Right lobe of liver (tissue), 6 donors: ENCODE data around the gene PLEKHA5. TPM values are rescaled to one million over a fixed set of nuclear protein-coding genes. Genes with fewer than 3 reads are reported as not detected.

Source experiments
- ATAC-seq, 4 donors: fragments of 200-7000 bp; cut with Tn5 transposase; one replicate each; pipeline ENCODE4 v1.9.1; 2020; ENCODE audit warnings: mild to moderate bottlenecking in 4 of 4, moderate library complexity in 4 of 4
- DNase-seq, 3 donors: peaks; one replicate each; pipeline ENCODE4 v3.0.0-alpha.2; 2020
- H3K27ac ChIP-seq, 3 donors: fragments of 200-600 bp; one replicate each; pipeline ENCODE4 v1.8.0; 2022
- H3K27me3 ChIP-seq, 2 donors: fragments of 200-600 bp; one replicate each; pipeline ENCODE4 v1.8.0; 2022
- H3K36me3 ChIP-seq, 4 donors: fragments of 200-600 bp; sonication (generic) in 1 of 4; one replicate each; pipeline versions ENCODE4 v1.5.1 to v1.8.0; 2017 to 2022; ENCODE audit warnings: control low read depth in 1 of 4
- H3K4me1 ChIP-seq, 4 donors: fragments of 200-600 bp; sonication (generic) in 1 of 4; one replicate each; pipeline versions ENCODE4 v1.5.1 to v1.8.0; 2017 to 2022; ENCODE audit warnings: control low read depth in 1 of 4
- H3K4me3 ChIP-seq, 3 donors: fragments of 200-600 bp; one replicate each; pipeline ENCODE4 v1.8.0; 2022
- H3K9me3 ChIP-seq, 4 donors: fragments of 200-600 bp; sonication (generic) in 1 of 4; one replicate each; pipeline versions ENCODE4 v1.5.1 to v1.8.0; 2017 to 2022; ENCODE audit warnings: control low read depth in 1 of 4
- CTCF ChIP-seq, 4 donors: fragments of 200-600 bp in 3 of 4; fragments of 450-650 bp in 1 of 4; IDR thresholded peaks; one replicate each; pipeline versions ENCODE4 v1.5.1 to v1.8.0; 2016 to 2022; ENCODE audit warnings: antibody characterized with exemption in 4 of 4, mild to moderate bottlenecking in 2 of 4
- POLR2A ChIP-seq: fragments of 450-650 bp; IDR thresholded peaks from one replicate; pipeline ENCODE4 v1.6.1; 2017; ENCODE audit warnings: antibody characterized with exemption, mild to moderate bottlenecking
- WGBS: methylation state at CpG from one replicate; pipeline ENCODE4 v1.1.6; 2018; ENCODE audit warnings: low coverage, low lambda C conversion rate; ENCODE audit not compliant: insufficient coverage; ENCODE audit errors: missing lambda C conversion rate; 5-methylcytosine and 5-hydroxymethylcytosine counted together
- intact Hi-C, 2 donors: fragments of 100-400 bp; cut with DNase I; formaldehyde crosslinking; loops; one replicate each; pipeline versions ENCODE4 v1.11.2 to v1.14.1; 2022
- total RNA-seq, 6 experiments: library from RNA; depleted of rRNA in 2 of 6; stranded (reverse); fragments of >200 nt in 2 of 6; fragmentation: NEBNext Ultra II Directional in 3 of 6; extraction: Animal tissue kit (Norgen Biotek cat#: 25700) in 3 of 6; gene quantifications; one replicate each; pipeline versions ENCODE4 v1.1.0 to v1.2.4, GENCODE V29; 2016 to 2023
- donor health status: DM: no; HTN: yes; CAD: no.
- donor health status: DM: no; HTN: no; CAD: no.
- donor health status: DM: no; HTN: no; CAD: no.
- donor health status: DM: no; HTN: yes; CAD: no.
- donor health status: DM: no; HTN: yes; CAD: no.

PLEKHA5 gene
- total RNA-seq, 6 experiments from 2014 or later, result 14.7 to 18.7 (median 15.8) TPM

DNA sequence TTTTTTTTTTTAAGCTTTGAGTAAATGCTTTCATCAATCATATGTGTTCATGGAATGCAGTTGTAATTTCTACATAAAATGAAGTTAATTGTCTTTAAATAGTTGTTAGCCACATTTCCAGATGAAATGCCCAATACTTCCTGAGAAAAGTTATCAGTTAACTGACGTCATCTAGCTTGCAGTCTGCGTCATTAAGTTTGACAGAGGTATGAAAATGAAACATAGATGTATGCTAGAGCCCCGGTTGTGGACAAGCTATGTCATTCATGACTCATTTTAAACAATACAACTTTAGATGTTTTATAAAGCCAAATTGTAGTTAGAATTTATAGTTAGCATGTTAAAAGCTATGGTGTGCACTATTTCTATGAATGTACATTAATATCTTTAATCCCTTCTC, 90.7 kb downstream of the PLEKHA5 start:
- ATAC-seq, result no peak
- H3K4me3 ChIP-seq, result no peak overlapping the region
- no peak overlapping the region for H3K27ac ChIP-seq
- H3K4me1 ChIP-seq, result peaks cover 0 to 6% (median 0%) of the 10 kb centered on the region in 4 donors
- intact Hi-C loops, result no loop called here
- H3K36me3 ChIP-seq, result no peaks in the 10 kb centered on the region
- TF ChIP-seq POLR2A (no peak), CTCF (IDR thresholded peaks at IDR 0.05) (no peak)
- H3K27me3 ChIP-seq, result no peaks in the 10 kb centered on the region
- 70% methylated on average over 3 of the region's 3 CpGs for WGBS
- H3K9me3 ChIP-seq, result no peaks in the 10 kb centered on the region
- DNase-seq, result no peak

- Histone ChIP-seq H3K27ac (no peak overlapping the region), H3K4me1 (peaks cover 0 to 6% (median 0%) of the 10 kb centered on the region in 4 donors), H3K4me3 (no peak overlapping the region), H3K27me3 (no peaks in the 10 kb centered on the region), H3K36me3 (no peaks in the 10 kb centered on the region), H3K9me3 (no peaks in the 10 kb centered on the region)
- no peak for DNase-seq
- intact Hi-C loops, result no loop called here
- WGBS, result 74% methylated on average over 2 of the region's 2 CpGs
- peak in 1 of 4 donors; percentile 26 for ATAC-seq
- TF ChIP-seq POLR2A, result no peak
- TF ChIP-seq CTCF (IDR thresholded peaks at IDR 0.05), result no peak
These were observed 91.4 kb downstream of the PLEKHA5 start for GRCh38 chr12:19220852-19221466.

GRCh38 chr12:19222558-19222957, 93.0 kb downstream of the PLEKHA5 start:
- H3K27me3 ChIP-seq, result no peaks in the 10 kb centered on the region
- intact Hi-C loops, result no loop called here
- TF ChIP-seq CTCF (IDR thresholded peaks at IDR 0.05), result no peak
- TF ChIP-seq POLR2A, result no peak
- no peak overlapping the region for H3K4me3 ChIP-seq
- no peaks in the 10 kb centered on the region for H3K36me3 ChIP-seq
- H3K4me1 ChIP-seq, result peaks cover 0 to 14% (median 1%) of the 10 kb centered on the region in 4 donors
- 65% methylated on average over 3 of the region's 3 CpGs for WGBS
- no peak overlapping the region for H3K27ac ChIP-seq
- no peak for ATAC-seq
- H3K9me3 ChIP-seq, result no peaks in the 10 kb centered on the region
- DNase-seq, result no peak

DNA sequence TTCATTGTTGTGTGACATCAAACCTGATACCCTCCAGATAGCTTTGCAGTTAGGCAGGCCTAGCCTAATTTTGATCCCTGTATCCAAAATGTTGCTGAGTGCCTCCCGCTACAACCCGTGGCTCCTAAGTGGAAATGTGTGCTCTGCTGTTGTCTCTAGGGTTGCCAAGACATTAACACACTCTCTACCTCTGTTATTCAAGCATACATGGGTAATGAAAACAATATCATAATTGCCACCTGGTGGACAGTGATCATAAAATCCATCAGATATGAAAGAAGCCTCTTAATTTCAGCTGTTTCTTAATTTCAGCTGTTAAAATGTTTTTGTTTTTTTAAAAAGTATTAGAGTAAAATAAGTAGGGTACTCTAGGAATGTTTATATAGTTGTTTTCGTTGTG, 93.5 kb downstream of the PLEKHA5 start:
- ATAC-seq, result peak in 1 of 4 donors; percentile 14

More for the DNA sequence above, 93.5 kb downstream of the PLEKHA5 start:
- 63% methylated on average over 3 of the region's 3 CpGs for WGBS
- Histone ChIP-seq H3K9me3 (no peaks in the 10 kb centered on the region), H3K27ac (no peak overlapping the region), H3K27me3 (no peaks in the 10 kb centered on the region), H3K36me3 (no peaks in the 10 kb centered on the region), H3K4me1 (peaks cover 0 to 19% (median 4%) of the 10 kb centered on the region in 4 donors), H3K4me3 (no peak overlapping the region)
- intact Hi-C loops, result no loop called here
- TF ChIP-seq CTCF (IDR thresholded peaks at IDR 0.05) (peak in 3 of 4 donors; percentile 10 to 18 (median 15)), POLR2A (no peak)
- DNase-seq, result no peak
